Measurements from ENCODE around the gene ZNRF1. TPM values are rescaled to one million over a fixed set of nuclear protein-coding genes. Genes with fewer than 3 reads are reported as not detected.

The ZNRF1 gene
- total RNA-seq, 1 experiment from 2014 or later: 55.1 TPM

GRCh38 chr16:75086688-75087374 is 88.0 kb downstream of the ZNRF1 start:
- H3K9me3 ChIP-seq (ENCODE audit: low read depth, low read length, poor library complexity, severe bottlenecking): no peaks in the 10 kb centered on the region
- BruUV-seq (replicated peaks): no TSS peak
- DNase-seq (ENCODE audit: low spot score): no peak
- no peaks in the 10 kb centered on the region for H3K27me3 ChIP-seq (replicated peaks; ENCODE audit: insufficient read depth, low read depth, low read length, poor library complexity)
- H3K27ac ChIP-seq (ENCODE audit: low read depth, low read length, poor library complexity, severe bottlenecking): no peak overlapping the region
- H3K4me3 ChIP-seq (ENCODE audit: low read depth, low read length, poor library complexity, severe bottlenecking): no peak overlapping the region
- ChIA-PET POLR2A (ENCODE audit: low non-redundant PET) (no interaction called here), CTCF (no interaction called here)
- intact Hi-C loops (cut with micrococcal nuclease; ENCODE audit: unreplicated experiment): no loop called here
- TF ChIP-seq EZH2 (IDR thresholded peaks at IDR 0.05; ENCODE audit: borderline replicate concordance, low read depth, low read length, poor library complexity, severe bottlenecking): no peak
- no peak for TF ChIP-seq CTCF (conservative IDR thresholded peaks at IDR 0.05; ENCODE audit: low read depth, low read length)
- H3K36me3 ChIP-seq (ENCODE audit: insufficient read depth, low read length, poor library complexity, severe bottlenecking): no peaks in the 10 kb centered on the region
- H3K4me1 ChIP-seq (ENCODE audit: insufficient read depth, low read length, poor library complexity, severe bottlenecking): peaks cover 6% of the 10 kb centered on the region

- Histone ChIP-seq H3K36me3 (ENCODE audit: insufficient read depth, low read length, poor library complexity, severe bottlenecking) (no peaks in the 10 kb centered on the region), H3K4me1 (ENCODE audit: insufficient read depth, low read length, poor library complexity, severe bottlenecking) (peaks cover 6% of the 10 kb centered on the region), H3K27me3 (replicated peaks; ENCODE audit: insufficient read depth, low read depth, low read length, poor library complexity) (no peaks in the 10 kb centered on the region), H3K9me3 (ENCODE audit: low read depth, low read length, poor library complexity, severe bottlenecking) (no peaks in the 10 kb centered on the region), H3K27ac (ENCODE audit: low read depth, low read length, poor library complexity, severe bottlenecking) (no peak overlapping the region), H3K4me3 (ENCODE audit: low read depth, low read length, poor library complexity, severe bottlenecking) (no peak overlapping the region)
- no TSS peak for BruUV-seq (replicated peaks)
- ChIA-PET CTCF (no interaction called here), POLR2A (ENCODE audit: low non-redundant PET) (no interaction called here)
- TF ChIP-seq CTCF (conservative IDR thresholded peaks at IDR 0.05; ENCODE audit: low read depth, low read length) (no peak), EZH2 (IDR thresholded peaks at IDR 0.05; ENCODE audit: borderline replicate concordance, low read depth, low read length, poor library complexity, severe bottlenecking) (no peak)
- intact Hi-C loops (cut with micrococcal nuclease; ENCODE audit: unreplicated experiment): no loop called here
- DNase-seq (ENCODE audit: low spot score): no peak
Measured at GRCh38 chr16:75087375-75087979, 88.7 kb downstream of the ZNRF1 start.

GRCh38 chr16:75088216-75088615 is 89.4 kb downstream of the ZNRF1 start:
- H3K4me3 ChIP-seq (ENCODE audit: low read depth, low read length, poor library complexity, severe bottlenecking): no peak overlapping the region
- H3K27ac ChIP-seq (ENCODE audit: low read depth, low read length, poor library complexity, severe bottlenecking): no peak overlapping the region
- no TSS peak for BruUV-seq (replicated peaks)
- intact Hi-C loops (cut with micrococcal nuclease; ENCODE audit: unreplicated experiment): no loop called here
- ChIA-PET CTCF (no interaction called here), POLR2A (ENCODE audit: low non-redundant PET) (no interaction called here)
- no peak for TF ChIP-seq CTCF (conservative IDR thresholded peaks at IDR 0.05; ENCODE audit: low read depth, low read length)
- TF ChIP-seq EZH2 (IDR thresholded peaks at IDR 0.05; ENCODE audit: borderline replicate concordance, low read depth, low read length, poor library complexity, severe bottlenecking): no peak
- no peaks in the 10 kb centered on the region for H3K36me3 ChIP-seq (ENCODE audit: insufficient read depth, low read length, poor library complexity, severe bottlenecking)
- peaks cover 6% of the 10 kb centered on the region for H3K4me1 ChIP-seq (ENCODE audit: insufficient read depth, low read length, poor library complexity, severe bottlenecking)
- H3K27me3 ChIP-seq (replicated peaks; ENCODE audit: insufficient read depth, low read depth, low read length, poor library complexity): no peaks in the 10 kb centered on the region
- no peaks in the 10 kb centered on the region for H3K9me3 ChIP-seq (ENCODE audit: low read depth, low read length, poor library complexity, severe bottlenecking)
- no peak for DNase-seq (ENCODE audit: low spot score)
